ENCODE data around the gene TRIM31.
A peak's percentile ranks its signal among the peaks of the same experiment; 100 is the strongest.

TRIM31 gene

GRCh38 chr6:30061858-30062458, 50.9 kb downstream of the TRIM31 start:
- no peaks in the 10 kb centered on the region for H3K9me3 ChIP-seq (ENCODE audit: control insufficient read depth, low read length)
- H3K4me1 ChIP-seq (ENCODE audit: control insufficient read depth, insufficient read depth, low read length, poor library complexity, severe bottlenecking) = peaks cover 16% of the 10 kb centered on the region
- WGBS, 2 experiments (ENCODE audit: insufficient coverage in 2 of 2) = 56 to 69% methylated on average over 6 to 11 of the region's 13 CpGs
- H3K36me3 ChIP-seq (ENCODE audit: control insufficient read depth, insufficient read depth, low read length) = peaks cover 12% of the 10 kb centered on the region
- H3K27ac ChIP-seq (ENCODE audit: low read depth, low read length, severe bottlenecking) = peak overlapping the region; percentile 81
- H3K4me3 ChIP-seq (ENCODE audit: extremely low read depth, insufficient read depth, low read length, poor library complexity, severe bottlenecking) = peak overlapping the region; percentile 96

GRCh38 chr6:30061092-30061857, 51.6 kb downstream of the TRIM31 start, which contains the start of gene POLR1H:
Gene POLR1H, plus strand, starts transcription at chr6:30061265. Its CDS starts 260 bp downstream, at chr6:30061525.
- H3K27ac ChIP-seq (ENCODE audit: low read depth, low read length, severe bottlenecking) = peak within 1 kb of the TSS; percentile 81
- peaks cover 12% of the 10 kb centered on the region for H3K36me3 ChIP-seq (ENCODE audit: control insufficient read depth, insufficient read depth, low read length)
- H3K9me3 ChIP-seq (ENCODE audit: control insufficient read depth, low read length) = no peaks in the 10 kb centered on the region
- peaks cover 15% of the 10 kb centered on the region for H3K4me1 ChIP-seq (ENCODE audit: control insufficient read depth, insufficient read depth, low read length, poor library complexity, severe bottlenecking)
- WGBS, 2 experiments (ENCODE audit: insufficient coverage in 2 of 2) = 0 to 2% methylated on average over 40 to 43 of the region's 48 CpGs
- H3K4me3 ChIP-seq (ENCODE audit: extremely low read depth, insufficient read depth, low read length, poor library complexity, severe bottlenecking) = peak within 1 kb of the TSS; percentile 96

- no peaks in the 10 kb centered on the region for H3K9me3 ChIP-seq (ENCODE audit: control insufficient read depth, low read length)
- H3K27ac ChIP-seq (ENCODE audit: low read depth, low read length, severe bottlenecking) = peak overlapping the region; percentile 81
- H3K36me3 ChIP-seq (ENCODE audit: control insufficient read depth, insufficient read depth, low read length) = peaks cover 12% of the 10 kb centered on the region
- H3K4me1 ChIP-seq (ENCODE audit: control insufficient read depth, insufficient read depth, low read length, poor library complexity, severe bottlenecking) = peaks cover 9% of the 10 kb centered on the region
- peak overlapping the region; percentile 96 for H3K4me3 ChIP-seq (ENCODE audit: extremely low read depth, insufficient read depth, low read length, poor library complexity, severe bottlenecking)
- 0% methylated on average over 19 to 20 of the region's 24 CpGs for WGBS, 2 experiments (ENCODE audit: insufficient coverage in 2 of 2)
Observed at GRCh38 chr6:30060606-30061091, 52.2 kb downstream of the TRIM31 start.

GRCh38 chr6:30055513-30055912, 57.4 kb downstream of the TRIM31 start:
- 67% methylated on average over 1 of the region's 1 CpG; no CpG with 5 or more reads in 1 of the 2 experiments for WGBS, 2 experiments (ENCODE audit: insufficient coverage in 2 of 2)
- peaks cover 4% of the 10 kb centered on the region for H3K4me1 ChIP-seq (ENCODE audit: control insufficient read depth, insufficient read depth, low read length, poor library complexity, severe bottlenecking)
- no peaks in the 10 kb centered on the region for H3K9me3 ChIP-seq (ENCODE audit: control insufficient read depth, low read length)
- H3K4me3 ChIP-seq (ENCODE audit: extremely low read depth, insufficient read depth, low read length, poor library complexity, severe bottlenecking) = no peak overlapping the region
- H3K27ac ChIP-seq (ENCODE audit: low read depth, low read length, severe bottlenecking) = no peak overlapping the region
- no peaks in the 10 kb centered on the region for H3K36me3 ChIP-seq (ENCODE audit: control insufficient read depth, insufficient read depth, low read length)

- H3K4me1 ChIP-seq (ENCODE audit: control insufficient read depth, insufficient read depth, low read length, poor library complexity, severe bottlenecking) = no peaks in the 10 kb centered on the region
- H3K4me3 ChIP-seq (ENCODE audit: extremely low read depth, insufficient read depth, low read length, poor library complexity, severe bottlenecking) = no peak overlapping the region
- H3K27ac ChIP-seq (ENCODE audit: low read depth, low read length, severe bottlenecking) = no peak overlapping the region
- 75 to 86% methylated on average over 1 of the region's 3 CpGs for WGBS, 2 experiments (ENCODE audit: insufficient coverage in 2 of 2)
- H3K36me3 ChIP-seq (ENCODE audit: control insufficient read depth, insufficient read depth, low read length) = no peaks in the 10 kb centered on the region
- H3K9me3 ChIP-seq (ENCODE audit: control insufficient read depth, low read length) = no peaks in the 10 kb centered on the region
Observed at GRCh38 chr6:30053682-30054081, 59.2 kb downstream of the TRIM31 start.

Data from mesodermal cell (in vitro differentiated cells).